Erythroblast (primary cell): ENCODE results near the gene MRPL53.

Source experiments
- GATA1 ChIP-seq: IDR thresholded peaks from 2 replicates; pipeline ENCODE4 v1.6.1; 2011; ENCODE audit warnings: low read depth, mild to moderate bottlenecking, control low read depth, low read length, moderate library complexity
- POLR2A ChIP-seq: IDR thresholded peaks from 2 replicates; pipeline ENCODE4 v1.6.1; 2011; ENCODE audit warnings: mild to moderate bottlenecking, low read length

- TF ChIP-seq POLR2A (no peak), GATA1 (no peak)
Observed at GRCh38 chr2:74462786-74463105, 9.7 kb downstream of the MRPL53 start.
